ENCODE results near the gene DGKH.

DGKH gene

DNA sequence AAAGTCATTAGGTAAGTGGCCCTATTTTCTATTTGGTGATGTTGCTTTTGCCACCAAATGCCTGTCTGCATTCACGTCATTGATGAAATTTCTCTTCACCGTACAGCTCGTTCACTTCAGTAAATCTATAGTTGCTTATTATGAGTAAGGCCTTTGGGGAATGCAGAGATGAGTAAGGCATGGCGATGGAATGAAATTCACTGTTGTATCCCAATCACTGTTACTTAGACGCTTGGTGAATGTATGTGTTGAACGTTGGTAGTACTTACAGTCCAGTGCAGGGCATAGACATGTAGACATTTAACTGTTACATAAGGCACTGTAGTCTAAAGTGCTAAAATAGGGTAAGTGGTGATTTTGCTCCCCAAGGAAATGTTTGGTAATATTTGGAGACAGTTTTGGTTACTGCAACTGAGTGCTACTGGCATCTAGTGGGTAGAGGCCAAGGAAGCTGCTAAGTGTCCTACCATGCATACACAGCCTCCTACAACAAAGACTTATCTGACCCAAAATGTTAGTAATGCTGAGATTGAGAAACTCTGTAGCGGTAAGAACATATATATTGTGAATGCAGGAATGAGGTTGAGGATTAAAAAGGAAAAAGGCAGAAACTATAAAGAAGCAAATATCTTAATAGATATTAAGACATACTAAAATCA, 229.3 kb downstream of the DGKH start:
- DNase-seq (ENCODE audit: low spot score) = peak; percentile 43

DNA sequence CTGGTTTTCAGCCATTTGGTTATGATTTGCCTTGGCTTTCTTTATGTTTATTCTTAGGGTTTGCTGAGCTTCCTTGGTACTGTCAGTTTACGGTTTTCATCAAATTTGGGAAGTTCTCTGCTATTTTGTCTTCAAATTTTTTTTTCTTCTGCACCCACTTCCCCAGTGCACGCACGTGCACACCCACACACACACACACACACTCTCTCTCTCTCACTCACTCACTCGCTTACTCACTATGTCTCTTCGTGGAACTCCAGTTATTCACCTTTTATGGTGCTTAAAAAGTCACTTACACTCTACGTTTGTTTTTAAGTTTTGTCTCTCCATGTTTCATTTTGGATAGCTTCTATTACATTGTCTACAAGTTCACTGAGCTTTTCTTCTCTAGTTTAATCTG, 230.6 kb downstream of the DGKH start:
- peak; percentile 21 for DNase-seq (ENCODE audit: low spot score)

DNA sequence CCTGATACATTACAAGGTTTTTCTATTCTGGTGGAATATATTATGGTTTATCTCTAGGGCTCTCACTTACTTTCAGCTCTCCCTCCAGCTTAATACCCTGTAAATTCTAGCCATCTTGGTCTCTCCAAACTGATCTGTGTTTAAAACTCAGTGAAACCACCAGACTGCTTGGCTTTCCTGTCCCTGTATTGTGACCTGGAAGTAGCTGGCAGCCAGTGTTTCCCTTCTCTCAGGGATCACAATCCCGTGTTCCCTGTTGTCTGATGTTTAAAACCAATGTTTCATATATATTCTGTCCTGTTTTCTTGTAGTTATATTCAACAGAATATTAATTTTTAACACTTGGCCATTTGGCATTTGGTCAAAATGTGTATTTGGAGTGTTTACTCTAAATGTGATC, 231.5 kb downstream of the DGKH start:
- DNase-seq (ENCODE audit: low spot score) = no peak

GRCh38 chr13:42280537-42280936, 232.1 kb downstream of the DGKH start:
- no peak for DNase-seq (ENCODE audit: low spot score)

GRCh38 chr13:42283574-42283973, 235.1 kb downstream of the DGKH start:
- DNase-seq (ENCODE audit: low spot score) = no peak

GRCh38 chr13:42284068-42284467, 235.6 kb downstream of the DGKH start:
- no peak for DNase-seq (ENCODE audit: low spot score)

All from activated CD4-positive, alpha-beta T cell treated with anti-CD3 and anti-CD28 coated beads, Interleukin-2, Interleukin-4, amounts not matched to agents 100 ng/mL and 50 ng/mL, durations not matched to agents 16 hours and 8 hours (primary cell).